Airway epithelial cell (primary cell): Measurements from ENCODE around the gene C16orf46. TPM values are rescaled to one million over a fixed set of nuclear protein-coding genes. Genes with fewer than 3 reads are reported as not detected.

Source experiments
- total RNA-seq: library from RNA; depleted of rRNA; stranded (reverse); fragments of >200 nt; gene quantifications from 2 replicates; pipeline ENCODE4 v1.2.3, GENCODE V29; 2015

C16orf46 gene
- total RNA-seq, result 0.21 TPM in 1 of 2 replicates, not detected in the other

GRCh38 chr16:81077076-81077940 is at the start of gene C16orf46:
Gene C16orf46, minus strand, starts transcription at chr16:81077238. Its CDS starts 13,283 bp downstream, at chr16:81063955.

GRCh38 chr16:81095953-81096714 is 19.1 kb upstream of the C16orf46 start, which contains the start of gene GCSH:
Gene GCSH, minus strand, starts transcription at chr16:81096395. Its CDS starts 117 bp downstream, at chr16:81096278.

GRCh38 chr16:81035398-81035974 is 41.6 kb downstream of the C16orf46 start, which contains the start of gene ATMIN:
Gene ATMIN, plus strand, starts transcription at chr16:81035842. Its CDS starts 29 bp downstream, at chr16:81035871.

Other genes with a start within 250 kb of the C16orf46 start
- 60.6 and 72.0 TPM in 2 replicates for gene CMC2, start 70.4 kb downstream of the C16orf46 start, total RNA-seq
- 26.9 and 32.4 TPM in 2 replicates for gene CENPN, start 70.0 kb downstream of the C16orf46 start, total RNA-seq
- gene ATMIN, start 41.4 kb downstream of the C16orf46 start, total RNA-seq, result 21.9 and 27.9 TPM in 2 replicates
- gene GCSH, start 19.2 kb upstream of the C16orf46 start, total RNA-seq, result 36.6 and 37.5 TPM in 2 replicates
- gene BCO1, start 161.5 kb upstream of the C16orf46 start, total RNA-seq, result not detected in 2 replicates
- gene GAN, start 237.7 kb upstream of the C16orf46 start, total RNA-seq, result 6.5 and 7.8 TPM in 2 replicates